ENCODE measurements around the gene IKBKE. TPM values are rescaled to one million over a fixed set of nuclear protein-coding genes. Genes with fewer than 3 reads are reported as not detected.
A peak's percentile ranks its signal among the peaks of the same experiment; 100 is the strongest.

The IKBKE gene
- total RNA-seq, 4 donors from 2014 or later, result 4.7 to 10.5 (median 9.4) TPM

DNA sequence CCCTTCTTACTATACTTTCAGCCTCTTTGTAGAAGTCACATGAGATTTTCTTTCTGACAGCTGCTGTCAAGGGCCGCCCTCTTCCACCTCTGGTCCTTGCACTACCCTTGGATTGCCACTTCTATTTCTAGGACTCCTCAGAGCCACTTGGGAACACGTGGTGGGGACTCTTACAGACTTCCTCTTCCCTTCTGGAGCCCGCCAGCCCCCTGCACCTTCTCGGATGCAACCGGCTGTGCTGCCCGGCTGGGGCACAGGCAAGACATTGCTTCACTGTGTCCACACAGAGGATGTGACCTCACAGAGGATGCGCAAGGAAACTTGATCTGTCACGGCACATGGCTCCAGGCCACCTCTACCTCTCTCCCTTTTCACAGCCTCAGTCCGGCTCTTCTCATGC lies 2.4 kb upstream of the IKBKE start:
- WGBS, 2 donors, result 19 to 30% methylated on average over 9 of the region's 9 CpGs
- intact Hi-C loops (cut with DNase I), result no loop called here
- Histone ChIP-seq H3K27ac (no peak overlapping the region), H3K36me3 (no peaks in the 10 kb centered on the region), H3K4me1 (peaks cover 21 to 43% of the 10 kb centered on the region in 2 donors), H3K27me3 (no peaks in the 10 kb centered on the region), H3K4me3 (replicated peaks in 1 of 3) (no peak overlapping the region), H3K9me3 (no peaks in the 10 kb centered on the region)
- TF ChIP-seq POLR2A (IDR thresholded peaks at IDR 0.05), result no peak
- peak; percentile 82 to 89 for DNase-seq

- Histone ChIP-seq H3K4me3 (replicated peaks in 1 of 3) (no peak overlapping the region), H3K27me3 (no peaks in the 10 kb centered on the region), H3K9me3 (no peaks in the 10 kb centered on the region), H3K36me3 (no peaks in the 10 kb centered on the region), H3K27ac (no peak overlapping the region), H3K4me1 (peaks cover 21 to 43% of the 10 kb centered on the region in 2 donors)
- intact Hi-C loops (cut with DNase I), result no loop called here
- no peak for DNase-seq
- TF ChIP-seq POLR2A (IDR thresholded peaks at IDR 0.05) (no peak), CTCF (IDR thresholded peaks at IDR 0.05) (no peak)
- 57 to 60% methylated on average over 3 of the region's 3 CpGs for WGBS, 2 donors
These were observed 1.7 kb upstream of the IKBKE start for GRCh38 chr1:206468571-206468970.

- no peaks in the 10 kb centered on the region for H3K36me3 ChIP-seq
- peaks cover 21 to 43% of the 10 kb centered on the region in 2 donors for H3K4me1 ChIP-seq
- H3K27me3 ChIP-seq, result no peaks in the 10 kb centered on the region
- TF ChIP-seq CTCF (IDR thresholded peaks at IDR 0.05) (no peak), POLR2A (IDR thresholded peaks at IDR 0.05) (no peak)
- WGBS, 2 donors, result 34 to 50% methylated on average over 2 of the region's 2 CpGs
- intact Hi-C loops (cut with DNase I), result no loop called here
- no peaks in the 10 kb centered on the region for H3K9me3 ChIP-seq
- H3K27ac ChIP-seq, result peak overlapping the region in 2 of 3 donors; percentile 66 to 79
- DNase-seq, result no peak
- H3K4me3 ChIP-seq (replicated peaks in 1 of 3), result no peak overlapping the region
These were observed 804 bp upstream of the IKBKE start for GRCh38 chr1:206469411-206469932.

GRCh38 chr1:206470692-206471414 lies 577 bp downstream of the IKBKE start:
- DNase-seq, result peak; percentile 76 to 87
- Histone ChIP-seq H3K27ac (peak overlapping the region; percentile 59 to 79 (median 66)), H3K36me3 (no peaks in the 10 kb centered on the region), H3K27me3 (no peaks in the 10 kb centered on the region), H3K4me1 (peaks cover 21 to 43% of the 10 kb centered on the region in 2 donors), H3K9me3 (no peaks in the 10 kb centered on the region), H3K4me3 (replicated peaks in 1 of 3) (peak overlapping the region in 2 of 3 donors; percentile 41 to 67)
- 0 to 3% methylated on average over 16 to 17 of the region's 18 CpGs for WGBS, 2 donors
- TF ChIP-seq CTCF (IDR thresholded peaks at IDR 0.05) (no peak), POLR2A (IDR thresholded peaks at IDR 0.05) (peak in 1 of 2 donors; percentile 48)
- intact Hi-C loops (cut with DNase I), result no loop called here

GRCh38 chr1:206471415-206471801 lies 1.1 kb downstream of the IKBKE start:
- intact Hi-C loops (cut with DNase I), result no loop called here
- 37 to 59% methylated on average over 3 to 7 of the region's 7 CpGs for WGBS, 2 donors
- no peak for DNase-seq
- Histone ChIP-seq H3K27me3 (no peaks in the 10 kb centered on the region), H3K36me3 (no peaks in the 10 kb centered on the region), H3K27ac (peak overlapping the region in 2 of 3 donors; percentile 6 to 66), H3K4me3 (replicated peaks in 1 of 3) (no peak overlapping the region), H3K4me1 (peaks cover 21 to 43% of the 10 kb centered on the region in 2 donors), H3K9me3 (no peaks in the 10 kb centered on the region)
- TF ChIP-seq CTCF (IDR thresholded peaks at IDR 0.05), result no peak
- TF ChIP-seq POLR2A (IDR thresholded peaks at IDR 0.05), result no peak

Measured in thyroid gland (tissue), 4 donors.